Stimulated activated CD8-positive, alpha-beta memory T cell treated with anti-CD3 and anti-CD28 coated beads, Interleukin-15, amount 100 ng/mL, for 48 hours (primary cell): Measurements from ENCODE around the gene MYOZ3.

Experiments
- DNase-seq, 2 donors: peaks; one replicate each; pipeline ENCODE4 v3.0.0-alpha.2; 2020; ENCODE audit warnings: low read depth in 2 of 2

Gene MYOZ3

GRCh38 chr5:150700594-150701377 is 39.7 kb downstream of the MYOZ3 start, which contains the start of gene RBM22:
RBM22 (minus strand) TSS chr5:150701062; CDS start chr5:150700985, 77 bp downstream.
- peak; percentile 82 to 85 for DNase-seq

GRCh38 chr5:150703762-150704161 is 42.7 kb downstream of the MYOZ3 start:
- DNase-seq = no peak

- DNase-seq = no peak
Measured at GRCh38 chr5:150706776-150707390, 45.8 kb downstream of the MYOZ3 start.

- DNase-seq = no peak
Measured at GRCh38 chr5:150710165-150710564, 49.1 kb downstream of the MYOZ3 start.

- no peak for DNase-seq
Measured at GRCh38 chr5:150723845-150724244, 62.8 kb downstream of the MYOZ3 start.
